Immature natural killer cell (primary cell): ENCODE data around the gene DNAJC24. TPM values are rescaled to one million over a fixed set of nuclear protein-coding genes. Genes with fewer than 3 reads are reported as not detected.

Experiments used
- DNase-seq, 3 donors: peaks; one replicate each; pipeline ENCODE4 v3.0.0; 2022; ENCODE audit warnings: mixed read lengths in 1 of 3
- H3K27ac Mint-ChIP-seq, 6 donors: one replicate each; pipeline ENCODE4 v1.8.0; 2020; ENCODE audit warnings: mixed read lengths in 6 of 6, mild to moderate bottlenecking in 5 of 6, inconsistent platforms in 4 of 6, moderate library complexity in 3 of 6
- H3K27me3 Mint-ChIP-seq, 3 donors: one replicate each; pipeline ENCODE4 v1.8.0; 2020 to 2021; ENCODE audit warnings: low read depth in 3 of 3, mild to moderate bottlenecking in 3 of 3, mixed read lengths in 3 of 3, moderate library complexity in 3 of 3, inconsistent platforms in 1 of 3
- H3K36me3 Mint-ChIP-seq, 3 donors: one replicate each; pipeline ENCODE4 v1.8.0; 2020; ENCODE audit warnings: mixed read lengths in 3 of 3, inconsistent platforms in 2 of 3, mild to moderate bottlenecking in 2 of 3
- H3K4me1 Mint-ChIP-seq, 2 donors: one replicate each; pipeline ENCODE4 v1.8.0; 2020; ENCODE audit warnings: inconsistent platforms in 2 of 2, mild to moderate bottlenecking in 2 of 2, mixed read lengths in 2 of 2, moderate library complexity in 1 of 2
- H3K4me3 Mint-ChIP-seq, 5 donors: one replicate each; pipeline ENCODE4 v1.8.0; 2020; ENCODE audit warnings: mild to moderate bottlenecking in 5 of 5, mixed read lengths in 5 of 5, inconsistent platforms in 3 of 5, moderate library complexity in 3 of 5
- H3K9me3 Mint-ChIP-seq, 6 donors: one replicate each; pipeline ENCODE4 v1.8.0; 2020; ENCODE audit warnings: mild to moderate bottlenecking in 6 of 6, mixed read lengths in 6 of 6, inconsistent platforms in 4 of 6, moderate library complexity in 3 of 6
- polyA plus RNA-seq, 3 donors: library from polyadenylated mRNA; unstranded; fragments of 300-500 nt; fragmentation: Illumina TruSeq; gene quantifications; one replicate each; pipeline ENCODE4 v1.2.3, GENCODE V29; 2021

The DNAJC24 gene
- polyA plus RNA-seq, 3 donors from 2014 or later: 6.7 to 14.2 (median 7.6) TPM

DNA sequence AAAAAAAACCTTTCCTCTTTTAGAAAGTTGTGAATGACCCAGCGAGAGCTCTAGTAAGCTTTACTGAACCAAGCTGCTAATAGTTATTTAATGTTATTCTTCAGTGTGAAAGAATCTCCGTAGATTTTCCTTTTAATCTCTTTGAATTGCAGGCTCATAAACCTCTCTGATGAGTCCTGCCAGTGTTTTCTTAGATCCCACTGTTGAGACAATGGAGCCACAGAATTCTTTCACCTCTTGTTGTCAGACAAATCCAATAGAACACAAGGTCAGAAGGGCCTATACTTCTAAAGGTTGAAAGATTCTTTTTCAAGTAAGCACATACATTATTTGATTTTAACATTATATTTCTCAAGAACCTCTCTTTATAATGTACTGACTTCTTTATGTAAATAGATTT, 52.2 kb downstream of the DNAJC24 start:
- H3K27me3 Mint-ChIP-seq: peaks cover 0 to 2% (median 0%) of the 10 kb centered on the region in 3 donors
- DNase-seq: no peak
- no peak overlapping the region for H3K4me3 Mint-ChIP-seq
- H3K27ac Mint-ChIP-seq: no peak overlapping the region
- H3K9me3 Mint-ChIP-seq: no peaks in the 10 kb centered on the region
- no peaks in the 10 kb centered on the region for H3K4me1 Mint-ChIP-seq
- peaks cover 2 to 7% (median 4%) of the 10 kb centered on the region in 3 donors for H3K36me3 Mint-ChIP-seq

DNA sequence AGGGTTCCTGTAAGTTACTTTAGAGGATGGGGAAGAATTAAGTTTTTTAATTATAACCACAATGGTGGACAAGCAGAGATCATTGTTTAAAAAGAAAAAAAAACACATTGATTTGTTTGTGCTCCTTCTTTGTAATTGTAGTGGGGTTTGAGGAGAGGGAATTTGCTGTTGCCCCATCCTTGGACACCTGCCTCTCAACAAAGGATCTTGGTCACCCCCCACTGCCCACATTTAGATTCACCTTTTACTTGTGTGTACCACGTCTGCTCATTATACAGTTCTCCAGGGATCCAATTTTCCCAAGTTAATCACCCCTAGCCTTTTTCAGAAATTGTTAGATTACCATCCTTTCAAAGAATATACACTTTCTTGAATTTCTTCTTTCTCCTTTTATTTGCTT, 53.0 kb downstream of the DNAJC24 start:
- peaks cover 0 to 2% (median 0%) of the 10 kb centered on the region in 3 donors for H3K27me3 Mint-ChIP-seq
- peaks cover 3 to 12% (median 4%) of the 10 kb centered on the region in 3 donors for H3K36me3 Mint-ChIP-seq
- H3K9me3 Mint-ChIP-seq: no peaks in the 10 kb centered on the region
- no peak overlapping the region for H3K4me3 Mint-ChIP-seq
- H3K4me1 Mint-ChIP-seq: no peaks in the 10 kb centered on the region
- no peak for DNase-seq
- H3K27ac Mint-ChIP-seq: no peak overlapping the region

- Mint-ChIP-seq H3K27ac (no peak overlapping the region), H3K4me1 (no peaks in the 10 kb centered on the region), H3K36me3 (peaks cover 3 to 15% (median 8%) of the 10 kb centered on the region in 3 donors), H3K4me3 (no peak overlapping the region), H3K9me3 (no peaks in the 10 kb centered on the region), H3K27me3 (peaks cover 0 to 2% (median 0%) of the 10 kb centered on the region in 3 donors)
- DNase-seq: no peak
Measured at GRCh38 chr11:31424652-31425051, 55.0 kb downstream of the DNAJC24 start.

GRCh38 chr11:31433851-31434250, 64.2 kb downstream of the DNAJC24 start:
- no peak overlapping the region for H3K4me3 Mint-ChIP-seq
- peaks cover 2 to 7% of the 10 kb centered on the region in 2 donors for H3K4me1 Mint-ChIP-seq
- H3K9me3 Mint-ChIP-seq: no peaks in the 10 kb centered on the region
- DNase-seq: no peak
- H3K36me3 Mint-ChIP-seq: peaks cover 9 to 25% (median 18%) of the 10 kb centered on the region in 3 donors
- H3K27ac Mint-ChIP-seq: no peak overlapping the region
- no peaks in the 10 kb centered on the region for H3K27me3 Mint-ChIP-seq

DNA sequence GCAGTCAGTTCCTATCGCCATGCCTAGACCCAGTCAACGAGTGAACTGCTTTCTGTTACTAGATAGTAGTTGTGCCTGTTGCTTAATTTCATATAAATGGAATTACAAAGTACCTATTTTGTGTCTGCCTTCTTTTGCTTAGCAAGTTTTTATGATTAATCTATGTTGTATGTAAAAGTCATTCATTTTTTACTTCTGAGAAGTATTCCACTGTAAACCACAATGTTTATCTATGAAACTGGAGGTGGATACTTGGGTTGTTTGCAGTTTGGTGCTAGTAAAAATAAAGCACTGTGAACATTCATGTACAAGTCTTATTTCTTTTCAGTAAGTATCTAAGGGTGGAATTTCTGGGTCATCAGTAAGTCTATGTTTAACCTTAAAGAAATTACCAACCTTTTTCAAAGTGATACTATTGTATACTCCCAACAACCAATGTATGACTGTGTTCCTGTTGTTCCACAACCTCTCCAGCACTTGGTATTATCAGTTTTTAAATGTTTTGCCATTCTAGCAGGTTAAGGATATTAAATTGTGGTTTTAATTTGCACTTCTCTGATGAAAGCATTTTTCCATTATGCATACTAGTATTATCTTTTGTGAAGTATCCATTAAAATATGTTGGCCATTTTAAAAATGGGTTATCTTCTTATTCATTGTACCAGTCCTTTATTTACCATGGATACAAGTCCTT, 68.2 kb downstream of the DNAJC24 start:
- Mint-ChIP-seq H3K36me3 (peaks cover 0 to 3% (median 2%) of the 10 kb centered on the region in 3 donors), H3K27ac (no peak overlapping the region), H3K27me3 (no peaks in the 10 kb centered on the region), H3K9me3 (no peaks in the 10 kb centered on the region), H3K4me1 (peaks cover 2 to 7% of the 10 kb centered on the region in 2 donors), H3K4me3 (no peak overlapping the region)
- DNase-seq: no peak

GRCh38 chr11:31441296-31441695, 71.6 kb downstream of the DNAJC24 start:
- Mint-ChIP-seq H3K27ac (no peak overlapping the region), H3K4me3 (no peak overlapping the region), H3K9me3 (no peaks in the 10 kb centered on the region), H3K27me3 (no peaks in the 10 kb centered on the region), H3K4me1 (peaks cover 2 to 7% of the 10 kb centered on the region in 2 donors), H3K36me3 (peaks cover 3 to 14% (median 8%) of the 10 kb centered on the region in 3 donors)
- DNase-seq: no peak

GRCh38 chr11:31442086-31442485, 72.4 kb downstream of the DNAJC24 start:
- no peaks in the 10 kb centered on the region for H3K9me3 Mint-ChIP-seq
- H3K36me3 Mint-ChIP-seq: peaks cover 7 to 19% (median 13%) of the 10 kb centered on the region in 3 donors
- H3K4me1 Mint-ChIP-seq: peaks cover 2 to 7% of the 10 kb centered on the region in 2 donors
- no peak overlapping the region for H3K4me3 Mint-ChIP-seq
- H3K27me3 Mint-ChIP-seq: no peaks in the 10 kb centered on the region
- no peak for DNase-seq
- H3K27ac Mint-ChIP-seq: no peak overlapping the region

- H3K9me3 Mint-ChIP-seq: no peaks in the 10 kb centered on the region
- H3K4me1 Mint-ChIP-seq: no peaks in the 10 kb centered on the region
- no peaks in the 10 kb centered on the region for H3K27me3 Mint-ChIP-seq
- DNase-seq: no peak
- no peak overlapping the region for H3K4me3 Mint-ChIP-seq
- no peak overlapping the region for H3K27ac Mint-ChIP-seq
- peaks cover 13 to 27% (median 21%) of the 10 kb centered on the region in 3 donors for H3K36me3 Mint-ChIP-seq
Measured at GRCh38 chr11:31443802-31444201, 74.1 kb downstream of the DNAJC24 start.

GRCh38 chr11:31445621-31446020, 76.0 kb downstream of the DNAJC24 start:
- Mint-ChIP-seq H3K4me3 (no peak overlapping the region), H3K36me3 (peaks cover 13 to 27% (median 21%) of the 10 kb centered on the region in 3 donors), H3K4me1 (peaks cover 6 to 14% of the 10 kb centered on the region in 2 donors), H3K27ac (no peak overlapping the region), H3K27me3 (no peaks in the 10 kb centered on the region), H3K9me3 (no peaks in the 10 kb centered on the region)
- DNase-seq: no peak

DNA sequence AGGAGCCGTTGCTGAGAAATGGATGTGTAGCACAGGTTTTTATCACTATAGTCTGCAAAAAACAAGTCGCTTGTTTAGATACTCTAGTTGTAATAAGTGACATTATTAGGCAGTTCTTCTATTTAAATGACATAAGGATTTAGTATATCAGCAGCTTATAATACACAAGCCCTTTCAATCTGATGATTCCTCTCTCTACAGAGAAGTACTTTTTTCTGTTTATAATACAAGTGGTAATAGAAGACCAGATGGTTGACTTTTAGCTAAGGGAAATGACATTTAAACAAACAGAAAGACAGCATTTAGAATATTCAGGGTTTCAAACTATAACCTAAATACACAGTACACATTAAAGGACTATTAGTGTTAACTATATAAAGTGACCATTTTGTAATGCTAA, 79.4 kb downstream of the DNAJC24 start:
- H3K27ac Mint-ChIP-seq: no peak overlapping the region
- H3K36me3 Mint-ChIP-seq: peaks cover 17 to 35% (median 31%) of the 10 kb centered on the region in 3 donors
- H3K4me3 Mint-ChIP-seq: no peak overlapping the region
- no peaks in the 10 kb centered on the region for H3K9me3 Mint-ChIP-seq
- no peak for DNase-seq
- H3K27me3 Mint-ChIP-seq: no peaks in the 10 kb centered on the region
- peaks cover 6 to 25% of the 10 kb centered on the region in 2 donors for H3K4me1 Mint-ChIP-seq

DNA sequence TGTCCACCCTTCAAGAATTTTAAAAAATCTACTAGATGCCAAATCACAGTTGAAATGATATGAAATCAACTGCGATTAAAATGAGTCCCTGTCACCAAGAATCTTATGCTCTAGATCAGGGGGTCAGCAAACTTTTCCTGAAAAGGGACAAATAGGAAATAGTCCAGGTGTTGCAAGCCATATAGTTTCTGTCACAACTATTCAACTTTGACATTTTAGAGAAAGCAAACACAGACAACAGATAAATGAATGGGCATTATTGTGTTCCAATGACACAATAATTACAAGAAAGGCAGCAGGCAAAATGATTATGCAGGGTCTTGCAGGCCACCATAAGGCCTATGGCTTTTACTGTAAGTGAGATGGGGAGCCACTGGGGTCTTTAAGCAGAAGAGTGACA, 81.2 kb downstream of the DNAJC24 start:
- peaks cover 17 to 36% (median 26%) of the 10 kb centered on the region in 3 donors for H3K36me3 Mint-ChIP-seq
- H3K27me3 Mint-ChIP-seq: no peaks in the 10 kb centered on the region
- no peaks in the 10 kb centered on the region for H3K9me3 Mint-ChIP-seq
- no peak overlapping the region for H3K27ac Mint-ChIP-seq
- no peak overlapping the region for H3K4me3 Mint-ChIP-seq
- peaks cover 6 to 25% of the 10 kb centered on the region in 2 donors for H3K4me1 Mint-ChIP-seq
- no peak for DNase-seq

DNA sequence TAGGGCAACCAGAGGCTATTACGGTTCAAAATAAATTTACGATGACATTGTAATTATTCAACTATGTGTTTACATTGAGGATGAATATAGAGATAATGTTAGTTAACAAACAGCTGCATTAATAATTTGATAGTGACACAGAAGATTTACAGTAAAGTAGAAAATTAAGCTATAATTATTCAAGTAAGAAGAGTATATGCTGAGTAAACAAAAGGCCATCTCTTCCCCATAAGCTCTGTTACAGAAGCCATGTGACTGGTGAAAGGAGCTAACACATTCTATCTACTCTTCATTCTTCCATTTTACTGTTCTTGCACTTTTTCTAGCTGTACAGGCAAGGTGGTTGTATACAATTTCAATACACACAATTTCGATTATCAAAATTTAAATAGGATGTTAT, 85.5 kb downstream of the DNAJC24 start:
- peaks cover 7 to 22% (median 9%) of the 10 kb centered on the region in 3 donors for H3K36me3 Mint-ChIP-seq
- H3K27me3 Mint-ChIP-seq: no peaks in the 10 kb centered on the region
- no peak overlapping the region for H3K27ac Mint-ChIP-seq
- no peaks in the 10 kb centered on the region for H3K9me3 Mint-ChIP-seq
- peaks cover 2 to 15% of the 10 kb centered on the region in 2 donors for H3K4me1 Mint-ChIP-seq
- no peak for DNase-seq
- H3K4me3 Mint-ChIP-seq: no peak overlapping the region

DNA sequence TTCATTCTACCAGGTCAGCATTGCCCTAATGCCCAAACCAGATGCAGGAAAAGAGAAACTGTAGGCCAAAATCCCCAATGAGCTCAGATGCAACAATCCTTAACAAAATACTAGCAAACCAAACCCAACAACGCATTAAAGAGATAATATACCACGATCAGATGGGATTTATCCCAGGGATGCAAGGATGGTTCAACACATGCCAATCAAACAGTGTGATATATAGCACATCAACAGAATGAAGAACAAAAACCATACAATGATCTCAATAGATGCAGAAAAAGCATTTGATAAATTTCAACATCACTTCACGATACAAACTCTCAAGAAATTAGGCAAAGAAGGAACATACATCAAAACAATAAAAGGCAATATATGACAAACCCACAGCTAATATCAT, 94.8 kb downstream of the DNAJC24 start:
- H3K27ac Mint-ChIP-seq: no peak overlapping the region
- H3K4me1 Mint-ChIP-seq: no peaks in the 10 kb centered on the region
- H3K4me3 Mint-ChIP-seq: no peak overlapping the region
- H3K9me3 Mint-ChIP-seq: peaks cover 0 to 13% (median 3%) of the 10 kb centered on the region in 6 donors
- no peaks in the 10 kb centered on the region for H3K27me3 Mint-ChIP-seq
- no peak for DNase-seq
- peaks cover 17 to 49% (median 35%) of the 10 kb centered on the region in 3 donors for H3K36me3 Mint-ChIP-seq

DNA sequence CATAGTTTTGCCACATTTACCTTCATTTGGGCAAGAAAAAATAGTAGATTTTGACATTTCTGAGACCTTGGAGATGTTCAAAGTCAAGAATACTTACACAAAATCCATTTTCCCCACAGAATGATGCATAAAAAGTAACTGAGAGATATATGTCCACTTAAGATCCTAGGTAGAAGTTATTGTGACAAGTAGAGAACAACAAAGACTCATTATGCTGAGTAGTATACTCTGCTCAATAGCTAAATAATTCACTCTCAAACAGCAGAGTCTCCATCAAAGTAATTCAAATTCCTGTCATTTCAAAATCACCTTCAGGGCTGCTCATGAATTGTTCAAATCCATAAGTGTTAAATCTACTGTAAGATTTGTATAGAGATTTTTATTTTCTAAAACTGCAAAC, 104.4 kb downstream of the DNAJC24 start:
- Mint-ChIP-seq H3K9me3 (no peaks in the 10 kb centered on the region), H3K27me3 (no peaks in the 10 kb centered on the region), H3K4me3 (no peak overlapping the region), H3K4me1 (no peaks in the 10 kb centered on the region), H3K36me3 (peaks cover 0 to 9% (median 0%) of the 10 kb centered on the region in 3 donors), H3K27ac (no peak overlapping the region)
- no peak for DNase-seq
